ENCODE results near the gene ICOSLG.
A peak's percentile ranks its signal among the peaks of the same experiment; 100 is the strongest.
"Not testable (repeated sequence)": the region's sequence is repeated elsewhere in the genome, so short reads cannot be mapped to it uniquely, and the experiment has no call there.

ICOSLG gene

DNA sequence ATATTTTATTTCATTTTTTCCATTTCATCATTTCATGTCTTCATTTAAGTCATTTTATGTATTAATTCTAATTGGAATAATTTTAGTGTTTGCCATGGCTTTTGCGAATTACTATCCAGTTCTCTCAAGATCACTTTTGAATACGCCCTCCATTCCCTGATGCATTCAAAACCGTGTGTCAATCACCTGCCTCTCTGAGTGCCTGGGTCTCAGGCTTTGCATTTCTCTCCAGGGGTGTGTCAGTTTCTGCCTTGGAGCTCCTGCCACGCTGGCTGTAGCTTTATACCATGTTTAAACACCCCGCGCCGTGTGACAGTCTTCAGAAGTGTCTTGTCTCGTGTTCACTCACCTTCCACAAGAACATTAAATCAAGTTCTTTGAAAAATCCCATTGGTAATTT, 28.3 kb upstream of the ICOSLG start:
- no peak for DNase-seq
- intact Hi-C loops (cut with DNase I) = no loop called here

DNA sequence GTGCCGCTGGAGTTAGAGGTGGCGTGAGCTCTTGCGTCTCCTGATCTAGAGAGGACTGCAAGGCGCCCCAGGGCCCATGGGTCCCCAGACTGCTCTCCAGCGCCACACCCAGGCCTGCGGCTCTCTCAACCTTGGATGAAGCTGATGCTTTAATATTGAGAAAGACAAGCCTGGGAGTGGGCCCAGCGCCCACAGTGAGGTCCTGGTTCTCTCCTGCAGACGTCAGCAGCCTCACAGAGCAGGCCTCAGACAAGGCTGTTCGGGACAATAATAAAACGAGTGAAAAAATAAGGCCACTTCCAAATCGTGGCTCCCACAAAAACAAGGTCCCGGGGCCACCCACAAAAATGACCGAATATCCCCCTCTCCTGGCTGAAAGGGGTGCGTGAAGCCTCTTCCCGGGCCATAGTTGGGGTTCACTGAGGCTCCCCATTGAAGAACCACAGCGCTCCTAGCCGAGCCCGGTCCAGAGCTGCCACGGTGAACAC, 27.0 kb upstream of the ICOSLG start:
- peak in 14 of 42 donors; percentile 7 to 52 (median 24) for DNase-seq
- intact Hi-C loops (cut with DNase I) = no loop called here

DNA sequence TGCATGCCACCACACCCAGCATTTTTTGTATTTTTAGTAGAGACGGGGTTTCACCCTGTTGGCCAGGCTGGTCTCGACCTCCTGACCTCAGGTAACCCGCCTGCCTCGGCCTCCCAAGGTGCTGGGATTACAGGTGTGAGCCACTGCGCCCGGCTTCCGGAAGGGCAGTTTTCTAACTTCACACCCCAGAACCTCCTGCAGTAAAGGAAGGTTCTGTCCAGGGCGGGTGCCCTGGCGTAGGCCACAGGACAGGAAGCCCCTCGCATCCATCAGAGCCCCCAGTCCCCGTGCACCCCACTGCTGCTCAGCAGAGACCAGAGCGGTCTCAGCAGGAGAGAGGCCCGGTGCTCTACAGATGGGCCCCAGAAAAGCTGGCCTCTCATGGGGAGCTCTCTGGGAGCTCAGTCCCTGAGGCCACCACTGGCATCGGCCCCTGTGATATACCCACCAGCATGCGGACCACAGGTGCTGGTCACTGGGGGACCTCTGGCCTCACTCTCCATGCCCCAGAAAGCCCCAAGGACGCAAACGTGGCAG, 25.1 kb upstream of the ICOSLG start:
- intact Hi-C loops (cut with DNase I) = no loop called here
- no peak for DNase-seq

DNA sequence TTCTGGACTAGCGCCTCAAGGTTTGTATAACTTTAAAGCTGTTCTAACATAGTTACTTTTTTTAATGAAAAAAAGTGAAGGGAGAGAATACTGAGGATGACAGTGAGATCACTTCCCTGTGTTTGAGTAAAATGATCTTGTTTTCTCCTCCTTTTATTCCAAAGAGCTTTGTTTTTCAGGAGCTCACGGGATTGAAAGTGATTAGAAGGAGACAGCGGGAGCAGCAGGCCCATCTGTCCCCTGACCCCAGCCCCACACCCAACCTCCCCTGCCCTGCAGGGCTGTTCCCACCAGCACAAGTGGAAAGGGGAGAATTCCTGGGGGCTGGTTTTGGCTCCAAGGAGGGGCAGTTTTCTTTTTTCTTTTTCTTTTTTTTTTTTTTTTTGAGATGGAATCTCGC, 23.0 kb upstream of the ICOSLG start:
- intact Hi-C loops (cut with DNase I) = no loop called here
- DNase-seq = no peak

DNA sequence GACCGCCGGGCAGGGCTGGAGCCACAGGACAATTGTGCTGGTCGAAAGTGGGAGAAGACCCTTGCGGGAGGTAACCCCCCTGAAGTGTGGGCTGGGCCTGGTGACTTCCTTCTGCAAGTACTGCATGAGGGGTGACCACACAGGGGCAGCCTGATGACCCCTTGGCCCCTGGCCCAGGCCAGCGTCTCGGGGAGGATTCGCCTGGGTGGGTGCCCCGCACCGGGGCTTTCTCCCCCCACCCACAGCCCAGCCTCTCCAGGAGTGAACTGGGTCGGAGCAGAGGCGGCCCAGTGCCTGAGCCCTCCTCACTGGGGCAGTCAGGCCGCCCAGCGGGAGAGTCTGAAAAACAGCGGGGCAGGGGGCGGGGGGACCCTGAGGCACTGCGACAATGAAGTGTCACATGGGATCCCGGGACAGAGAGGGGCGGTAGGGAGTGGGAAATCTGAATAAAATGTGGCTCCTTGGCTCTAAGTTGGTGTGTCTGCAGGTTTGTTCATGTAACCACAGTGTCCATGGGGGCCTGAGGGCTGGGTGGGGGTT, 22.5 kb upstream of the ICOSLG start:
- no peak for DNase-seq
- intact Hi-C loops (cut with DNase I) = no loop called here

DNA sequence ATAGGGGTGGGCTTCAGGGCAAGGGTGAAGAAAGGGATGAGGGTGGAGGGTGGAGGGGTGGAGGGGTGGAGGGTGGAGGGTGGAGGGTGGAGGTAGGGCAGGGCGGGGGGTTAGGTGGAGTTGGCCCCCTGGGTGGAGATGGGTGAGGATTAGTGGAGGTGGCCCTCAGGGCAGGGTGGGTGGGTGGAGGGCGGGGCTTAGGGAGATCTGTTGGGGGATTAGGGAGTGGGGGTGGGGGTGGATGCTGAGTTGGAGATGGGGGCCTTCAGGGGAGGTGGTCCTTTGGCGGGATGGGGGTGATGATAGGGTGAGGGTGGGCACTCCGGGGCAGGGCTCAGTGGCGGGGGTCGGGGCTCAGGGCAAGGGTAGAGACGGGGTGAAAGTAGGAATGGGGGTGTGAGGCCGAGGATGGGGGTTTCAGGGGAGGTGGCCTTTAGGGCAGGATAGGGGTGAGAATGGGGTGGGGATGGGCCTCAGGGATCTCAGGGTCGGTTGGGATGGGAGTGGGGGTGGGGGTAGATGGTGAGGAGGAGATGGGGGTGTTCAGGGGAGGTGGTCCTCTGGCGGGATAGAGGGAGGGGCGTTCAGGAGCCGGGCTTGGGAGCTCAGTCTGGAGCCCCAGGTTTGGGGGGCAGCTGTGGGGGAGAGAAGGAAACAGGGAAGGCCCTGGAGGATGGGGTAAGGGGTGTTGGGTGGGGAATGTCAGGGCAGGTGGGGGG, 21.8 kb upstream of the ICOSLG start:
- DNase-seq = no peak
- intact Hi-C loops (cut with DNase I) = no loop called here

DNA sequence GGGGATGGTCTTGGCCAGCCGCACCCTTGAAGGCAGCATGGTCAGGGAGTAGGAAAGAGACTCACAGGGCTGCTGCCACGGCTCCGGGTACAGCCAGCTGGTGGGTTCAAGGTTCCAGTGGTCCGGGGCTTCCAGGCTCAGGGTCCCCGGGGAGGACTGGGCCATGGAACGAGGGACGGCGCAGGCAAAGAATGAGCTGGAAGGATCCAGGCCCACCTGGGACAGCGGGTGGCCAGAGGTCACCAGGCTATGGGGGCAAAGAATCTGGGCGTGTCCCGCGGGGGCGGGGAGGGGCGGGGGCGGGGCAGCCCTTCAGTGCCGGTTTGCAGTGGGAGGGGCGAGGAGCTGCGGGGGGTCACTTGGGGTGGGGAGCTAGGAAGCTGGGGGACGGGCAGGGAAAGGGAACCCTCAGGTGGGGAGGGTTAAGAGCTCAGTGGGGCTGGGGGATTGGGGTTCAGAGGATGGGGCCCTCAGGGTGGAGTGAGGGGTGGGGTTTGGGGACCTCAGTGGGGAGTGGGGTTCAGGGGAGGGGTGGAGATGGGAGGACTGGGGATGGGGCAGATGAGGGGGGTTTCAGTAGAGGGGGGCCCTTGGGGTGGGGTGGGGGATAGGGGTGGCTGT, 21.0 kb upstream of the ICOSLG start, which contains the start of gene DNMT3L:
Gene DNMT3L, minus strand, starts transcription at position 223 of the 621 bp plus-strand sequence. CDS start 638 bp downstream, outside the sequence.
- intact Hi-C loops (cut with DNase I) = no loop called here
- no peak for DNase-seq

DNA sequence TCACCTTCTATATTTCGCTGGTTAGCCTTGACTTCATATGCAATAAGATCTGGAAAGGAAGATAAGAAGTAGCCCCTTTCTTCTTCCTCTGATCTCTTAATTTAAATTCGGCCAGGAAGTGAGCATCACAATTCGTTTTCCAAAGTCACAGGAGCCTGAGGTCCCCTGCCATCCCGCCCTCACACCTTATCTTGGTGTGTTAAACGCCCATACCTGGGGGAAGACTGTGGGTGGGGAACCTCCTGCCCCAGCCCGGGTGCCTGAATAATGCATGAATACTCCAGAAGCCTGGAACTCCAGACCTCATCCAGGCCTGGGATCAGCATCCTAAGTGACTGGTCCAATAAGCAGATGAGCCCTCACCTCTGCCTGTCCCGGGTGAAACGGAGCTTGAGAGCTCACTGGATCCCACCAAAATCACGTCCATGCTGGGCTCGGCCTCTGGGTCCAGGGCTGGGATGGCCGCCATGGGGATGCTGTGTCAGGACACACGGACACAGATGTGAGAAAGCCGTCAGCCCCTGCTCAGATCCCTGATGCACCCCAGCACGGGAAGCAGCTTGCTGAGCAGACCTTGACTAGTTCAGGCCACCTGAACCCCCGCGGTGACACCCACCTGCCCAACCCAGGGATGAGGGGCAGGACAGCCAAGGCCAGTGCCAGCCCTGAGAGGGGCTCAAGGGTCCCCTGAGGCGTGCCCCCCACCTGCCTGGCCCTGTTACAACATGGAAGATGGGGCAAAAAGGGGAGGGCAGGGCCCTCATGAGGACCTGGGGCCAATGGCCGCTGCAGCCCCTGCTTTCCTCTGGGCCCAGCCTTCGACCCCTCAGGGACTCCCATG, 20.3 kb upstream of the ICOSLG start:
- intact Hi-C loops (cut with DNase I) = no loop called here
- DNase-seq = no peak

DNA sequence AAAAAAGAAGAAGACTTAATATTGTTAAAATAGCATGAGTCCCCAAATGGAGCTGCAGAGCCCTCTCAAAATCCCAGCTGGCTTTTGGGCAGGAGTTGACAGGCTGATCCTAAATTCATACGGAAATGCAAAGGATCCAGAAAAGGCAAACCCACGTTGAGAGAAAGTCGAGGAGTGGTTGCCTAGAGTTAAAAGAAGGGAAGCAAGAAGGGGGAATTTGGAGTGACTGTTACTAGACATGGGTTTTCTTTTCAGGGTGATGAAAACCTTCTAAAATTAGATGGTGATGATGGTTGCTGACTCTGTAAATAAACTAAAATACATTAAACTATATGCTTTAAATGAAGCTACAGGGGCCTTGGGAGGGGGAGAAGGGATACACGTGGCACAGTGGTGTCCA, 19.3 kb upstream of the ICOSLG start:
- no peak for DNase-seq
- intact Hi-C loops (cut with DNase I) = no loop called here

DNA sequence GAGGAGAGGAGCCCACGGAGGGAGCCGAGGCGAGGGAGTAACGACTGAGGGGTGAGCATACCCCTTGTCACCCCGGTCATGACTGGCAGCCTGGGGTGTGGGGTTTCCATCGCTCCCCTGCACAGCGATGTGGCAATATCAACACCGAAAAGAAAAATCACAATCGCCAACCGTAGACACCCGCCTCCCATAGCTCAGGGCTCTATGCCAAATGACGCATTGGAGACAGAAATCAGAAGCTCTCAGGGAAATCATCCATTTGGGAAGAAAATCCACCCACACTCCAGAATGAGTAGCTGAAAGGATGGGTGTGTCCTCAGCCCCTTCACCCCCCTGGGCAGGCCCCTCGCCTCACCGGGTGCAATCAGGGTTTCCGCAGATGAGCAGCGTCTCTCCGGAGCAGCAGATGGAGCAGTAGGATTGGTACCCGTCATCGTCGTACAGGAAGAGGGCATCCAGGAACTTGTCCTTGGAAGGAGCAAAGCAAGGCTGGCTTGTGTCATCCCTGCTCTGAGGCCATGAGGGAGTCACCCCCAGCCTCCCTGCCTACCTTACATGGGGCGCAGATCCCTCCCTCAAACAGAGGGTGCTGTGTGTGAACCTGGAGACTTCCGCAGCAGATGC, 18.5 kb upstream of the ICOSLG start:
- intact Hi-C loops (cut with DNase I) = no loop called here
- DNase-seq = no peak

DNA sequence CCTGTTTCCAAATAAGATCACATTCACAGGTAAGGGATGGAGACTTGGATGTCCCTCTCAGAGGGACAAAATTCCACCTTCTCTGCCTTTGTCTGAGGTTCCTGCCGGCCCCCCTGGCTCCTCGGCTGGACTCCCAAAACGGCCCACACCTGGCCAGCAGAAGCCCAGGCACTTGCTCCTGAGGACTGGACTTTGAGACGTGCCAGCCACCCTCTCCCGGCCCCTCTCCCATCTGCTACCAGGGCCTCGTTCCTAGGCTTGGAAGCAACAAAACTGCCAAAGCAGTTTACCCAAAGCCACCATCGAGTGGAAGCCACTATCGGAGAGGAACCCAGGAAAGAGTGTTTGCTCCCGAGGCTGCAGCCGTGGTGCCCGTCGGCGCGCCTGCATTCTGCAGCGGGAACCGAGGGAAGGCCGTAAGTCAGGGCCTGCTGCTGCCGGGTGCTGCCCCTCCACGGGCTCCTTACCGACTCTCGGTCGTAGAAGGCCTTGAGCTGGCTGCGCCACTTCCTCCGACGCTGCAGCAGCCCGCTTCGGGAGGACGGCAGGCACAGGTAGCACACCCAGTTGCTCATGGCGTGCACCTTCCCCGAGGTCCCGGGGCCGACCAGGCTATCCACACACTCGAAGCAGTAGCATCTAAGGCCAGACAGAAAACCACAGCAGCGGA, 17.4 kb upstream of the ICOSLG start:
- no peak for DNase-seq
- intact Hi-C loops (cut with DNase I) = no loop called here

DNA sequence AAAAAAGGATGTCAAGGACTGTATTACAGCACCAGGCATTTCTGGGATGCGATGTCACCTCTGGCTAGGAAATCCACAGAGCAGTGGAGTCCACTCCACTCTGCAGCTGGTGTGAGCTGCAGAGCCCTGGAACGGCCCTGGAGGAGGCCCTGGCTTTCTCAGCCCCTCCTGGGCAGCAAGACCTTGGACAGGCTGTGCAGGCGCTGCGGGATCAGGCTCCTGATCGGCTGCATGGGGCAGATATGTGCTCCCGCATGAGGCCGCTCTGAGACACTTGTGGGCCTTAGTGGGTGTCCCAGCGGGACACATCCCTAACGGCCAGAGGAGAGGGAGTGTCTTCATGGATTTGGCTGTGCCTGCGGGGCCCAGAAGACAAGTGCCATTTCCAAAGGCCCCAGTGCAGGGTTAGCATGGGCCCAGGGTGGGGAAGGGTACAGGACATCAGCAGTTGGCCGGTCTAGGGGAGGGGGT, 14.8 kb upstream of the ICOSLG start:
- DNase-seq = peak in 1 of 42 donors; percentile 5
- intact Hi-C loops (cut with DNase I) = no loop called here

DNA sequence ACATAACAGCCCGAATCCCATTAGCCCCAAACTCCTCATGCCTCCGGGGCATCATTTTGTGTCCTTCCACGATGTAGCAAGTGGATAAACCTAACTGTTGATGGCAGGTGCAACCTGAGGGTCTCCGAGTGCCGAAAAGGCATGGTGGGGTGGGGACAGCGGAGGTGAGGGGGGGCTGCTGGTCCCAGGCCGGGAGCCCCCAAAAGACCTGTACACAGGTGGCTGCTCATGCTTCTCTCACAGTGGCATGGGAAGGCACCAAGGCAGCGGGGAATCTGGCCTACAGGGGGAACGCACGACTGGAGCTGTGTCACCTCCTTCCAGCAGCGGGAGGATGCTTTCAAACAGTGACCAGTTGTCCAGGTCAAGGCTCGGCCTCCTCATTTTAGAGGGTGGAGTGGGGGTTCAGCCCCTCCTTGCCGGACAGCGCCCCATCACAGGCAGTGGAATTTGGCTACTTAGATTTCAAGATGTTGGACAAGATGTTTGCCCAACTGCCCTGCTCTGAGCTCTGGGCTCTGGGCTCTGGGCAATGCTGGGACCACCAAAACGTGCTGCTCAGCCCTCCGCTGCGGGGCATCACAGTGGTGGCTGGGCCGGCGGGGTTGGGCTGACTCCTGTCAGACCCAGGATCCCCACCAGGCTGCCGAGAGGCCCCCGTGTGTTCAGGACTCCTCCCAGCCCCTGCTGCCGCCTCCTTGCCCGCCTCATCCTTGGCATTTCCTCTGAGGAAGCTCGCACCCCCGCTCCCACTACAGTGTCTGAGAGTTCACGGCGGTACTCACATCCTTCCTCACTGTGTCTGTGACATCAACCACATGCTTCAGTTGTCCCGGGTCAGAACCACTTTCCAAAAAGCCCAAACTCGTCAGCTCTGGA, 13.3 kb upstream of the ICOSLG start:
- peak in 4 of 42 donors; percentile 5 to 25 (median 16) for DNase-seq
- intact Hi-C loops (cut with DNase I) = no loop called here

DNA sequence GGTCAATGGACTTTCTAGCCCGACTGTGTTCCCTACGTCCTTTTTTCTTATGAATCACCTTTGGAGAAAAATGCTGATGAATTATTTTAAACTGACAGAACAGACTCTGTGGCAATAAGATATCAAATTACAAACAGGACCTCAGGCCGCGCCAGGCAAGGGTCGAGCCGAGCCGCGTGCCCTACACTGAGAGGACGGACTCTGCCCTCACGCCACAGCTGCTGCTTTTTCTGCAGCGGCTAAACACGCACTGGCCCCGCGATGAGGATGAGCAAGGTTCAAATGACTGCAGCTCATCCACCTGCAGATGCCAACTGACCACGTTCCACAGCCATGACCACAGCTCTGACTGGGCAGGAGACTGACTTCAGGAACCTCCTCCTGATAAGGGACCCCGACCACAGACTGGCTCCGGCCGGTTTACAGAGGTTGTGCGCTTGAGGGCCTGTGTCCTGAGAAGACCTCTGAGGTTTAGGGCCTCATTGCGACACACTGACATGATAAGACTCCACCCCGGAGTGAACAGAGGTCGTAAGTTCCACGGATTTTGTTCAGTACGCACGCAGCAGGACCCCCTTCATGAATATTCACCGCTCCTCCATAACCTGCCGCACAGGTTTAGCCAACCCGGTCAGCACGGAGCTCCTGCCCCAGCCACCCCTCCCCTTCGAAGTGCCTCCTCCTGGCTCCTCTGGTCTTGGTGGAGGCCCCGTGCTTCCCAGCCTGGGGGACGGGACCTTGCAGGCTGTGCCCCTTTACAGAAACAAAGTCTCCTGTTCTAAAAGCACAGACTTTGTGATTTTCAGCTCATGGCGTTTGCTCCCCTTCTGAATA, 8.7 kb upstream of the ICOSLG start:
- intact Hi-C loops (cut with DNase I); DNase-seq: not testable (repeated sequence)

DNA sequence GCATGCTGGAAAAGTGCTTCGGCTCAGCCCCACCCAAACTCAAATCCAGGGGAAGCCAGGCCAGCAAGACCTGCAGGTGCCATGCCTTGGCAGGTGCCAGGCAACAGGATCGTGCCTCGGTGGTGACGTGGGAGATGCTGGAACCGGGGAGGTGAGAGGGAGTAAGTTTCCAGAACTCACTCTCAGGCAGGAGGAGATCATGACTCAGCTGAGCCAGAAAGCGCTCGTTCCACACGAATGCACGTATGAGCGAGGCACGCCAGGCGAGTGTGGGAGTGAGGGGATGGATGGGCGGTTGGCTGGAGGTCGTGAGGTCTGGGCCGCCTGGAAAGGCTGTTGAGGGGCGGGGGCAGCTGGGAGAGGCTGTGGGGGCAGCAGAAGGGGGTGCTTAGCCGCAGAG, 7.2 kb upstream of the ICOSLG start:
- DNase-seq; intact Hi-C loops (cut with DNase I): not testable (repeated sequence)

DNA sequence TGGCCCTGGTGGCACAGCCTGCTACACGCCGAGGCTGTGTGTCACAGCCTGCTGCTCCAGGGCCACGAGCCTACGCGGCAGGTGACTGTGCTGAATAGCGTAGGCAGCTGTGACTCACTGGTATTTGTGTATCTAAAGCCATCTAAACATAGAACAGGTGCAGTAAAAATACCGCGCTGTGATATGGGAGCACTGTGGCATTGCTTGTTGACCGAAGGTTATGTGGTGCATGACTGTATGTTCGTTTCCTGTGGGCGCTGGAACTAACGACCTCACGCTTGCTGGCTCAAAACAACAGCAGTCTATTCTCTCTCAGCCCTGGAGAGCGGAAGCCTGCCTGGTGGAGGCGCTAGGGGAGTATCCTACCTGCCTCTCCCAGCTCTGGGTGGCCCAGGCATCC, 3.2 kb upstream of the ICOSLG start:
- intact Hi-C loops (cut with DNase I); DNase-seq: not testable (repeated sequence)
